Thyroid gland (tissue), 4 donors: Measurements from ENCODE around the gene ASAP2. TPM values are rescaled to one million over a fixed set of nuclear protein-coding genes. Genes with fewer than 3 reads are reported as not detected.
A peak's percentile ranks its signal among the peaks of the same experiment; 100 is the strongest.

ENCODE experiments used
- DNase-seq, 2 donors: peaks; one replicate each; pipeline ENCODE4 v3.0.0-alpha.2; 2019
- H3K27ac ChIP-seq, 3 donors: fragments of 200-600 bp; sonication (generic); 1 replicate in 2 of 3; 2 replicates in 1 of 3; pipeline ENCODE4 v1.5.1; 2016 to 2019; ENCODE audit warnings: mild to moderate bottlenecking in 1 of 3, moderate library complexity in 1 of 3
- H3K27me3 ChIP-seq: fragments of 200-600 bp; sonication (generic); one replicate; pipeline ENCODE4 v1.5.1; 2019
- H3K36me3 ChIP-seq, 2 donors: fragments of 200-600 bp; sonication (generic); one replicate each; pipeline ENCODE4 v1.5.1; 2016 to 2019
- H3K4me1 ChIP-seq, 2 donors: fragments of 200-600 bp; sonication (generic); one replicate each; pipeline ENCODE4 v1.5.1; 2017 to 2019
- H3K4me3 ChIP-seq, 3 donors: fragments of 200-600 bp; sonication (generic); replicated peaks in 1 of 3; 1 replicate in 2 of 3; 2 replicates in 1 of 3; pipeline ENCODE4 v1.5.1; 2016; ENCODE audit warnings: mild to moderate bottlenecking in 1 of 3
- H3K9me3 ChIP-seq: fragments of 200-600 bp; sonication (generic); one replicate; pipeline ENCODE4 v1.5.1; 2017
- CTCF ChIP-seq, 6 experiments: fragments of 200-600 bp in 3 of 6; fragments of 450-650 bp in 3 of 6; sonication (generic) in 3 of 6; IDR thresholded peaks; one replicate each; pipeline ENCODE4 v1.5.1; 2016 to 2019; ENCODE audit warnings: antibody characterized with exemption in 6 of 6, mild to moderate bottlenecking in 2 of 6, inconsistent platforms in 1 of 6, moderate library complexity in 1 of 6
- POLR2A ChIP-seq, 2 donors: fragments of 450-650 bp; IDR thresholded peaks; one replicate each; pipeline ENCODE4 v1.6.1; 2017; ENCODE audit warnings: antibody characterized with exemption in 2 of 2, mild to moderate bottlenecking in 2 of 2, moderate library complexity in 1 of 2
- WGBS, 2 donors: methylation state at CpG; one replicate each; pipeline ENCODE4 v1.1.5; 2017; 5-methylcytosine and 5-hydroxymethylcytosine counted together
- intact Hi-C: fragments of 100-400 bp; cut with DNase I; formaldehyde crosslinking; loops from one replicate; pipeline ENCODE4 v1.15.1; 2023
- total RNA-seq, 4 donors: library from RNA; depleted of rRNA; stranded (reverse); fragments of >200 nt; gene quantifications; one replicate each; pipeline ENCODE4 v1.2.3, GENCODE V29; 2016

ASAP2 gene
- total RNA-seq, 4 donors from 2014 or later, result 40.3 to 55.3 (median 47.3) TPM

DNA sequence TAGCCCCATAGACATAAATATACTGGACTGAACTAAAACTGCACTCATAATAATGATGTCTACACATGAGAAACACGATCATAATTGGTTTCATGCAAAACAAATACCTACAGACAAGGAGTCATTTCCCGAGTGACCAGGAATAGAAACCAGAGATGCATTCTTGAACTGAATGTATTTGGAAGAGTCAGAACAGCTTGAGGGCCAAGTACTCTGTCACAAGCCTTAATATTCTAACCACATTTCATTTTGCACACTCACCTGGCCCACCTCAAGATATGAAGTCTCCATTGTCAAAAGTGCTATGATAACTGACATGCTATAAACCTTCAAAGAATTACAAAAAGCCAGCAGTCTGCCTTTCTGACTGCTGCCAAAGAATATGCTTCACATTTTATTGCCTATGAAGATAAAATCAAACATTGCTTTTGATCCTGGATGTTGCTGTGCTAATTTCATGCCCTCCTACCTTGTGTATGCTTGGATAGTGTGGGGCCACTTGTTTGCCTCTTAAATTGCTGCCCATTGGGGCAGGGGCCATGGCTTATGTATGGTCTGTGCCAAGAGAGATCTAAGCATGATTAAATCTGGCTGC, 18.9 kb upstream of the ASAP2 start:
- 72 to 89% methylated on average over 2 of the region's 2 CpGs for WGBS, 2 donors
- Histone ChIP-seq H3K4me1 (peaks cover 24 to 29% of the 10 kb centered on the region in 2 donors), H3K4me3 (no peak overlapping the region), H3K27ac (no peak overlapping the region), H3K27me3 (no peaks in the 10 kb centered on the region), H3K9me3 (no peaks in the 10 kb centered on the region), H3K36me3 (no peaks in the 10 kb centered on the region)
- intact Hi-C loops, result no loop called here
- TF ChIP-seq CTCF (IDR thresholded peaks at IDR 0.05), result no peak
- no peak for DNase-seq

- 67 to 97% methylated on average over 6 of the region's 6 CpGs for WGBS, 2 donors
- H3K4me3 ChIP-seq, result no peak overlapping the region
- H3K9me3 ChIP-seq, result no peaks in the 10 kb centered on the region
- no peak overlapping the region for H3K27ac ChIP-seq
- no peak for TF ChIP-seq CTCF (IDR thresholded peaks at IDR 0.05)
- TF ChIP-seq POLR2A (IDR thresholded peaks at IDR 0.05), result no peak
- no peaks in the 10 kb centered on the region for H3K27me3 ChIP-seq
- H3K36me3 ChIP-seq, result no peaks in the 10 kb centered on the region
- H3K4me1 ChIP-seq, result peaks cover 24 to 30% of the 10 kb centered on the region in 2 donors
- DNase-seq, result no peak
- intact Hi-C loops, result no loop called here
Measured at GRCh38 chr2:9188823-9189222, 17.8 kb upstream of the ASAP2 start.

DNA sequence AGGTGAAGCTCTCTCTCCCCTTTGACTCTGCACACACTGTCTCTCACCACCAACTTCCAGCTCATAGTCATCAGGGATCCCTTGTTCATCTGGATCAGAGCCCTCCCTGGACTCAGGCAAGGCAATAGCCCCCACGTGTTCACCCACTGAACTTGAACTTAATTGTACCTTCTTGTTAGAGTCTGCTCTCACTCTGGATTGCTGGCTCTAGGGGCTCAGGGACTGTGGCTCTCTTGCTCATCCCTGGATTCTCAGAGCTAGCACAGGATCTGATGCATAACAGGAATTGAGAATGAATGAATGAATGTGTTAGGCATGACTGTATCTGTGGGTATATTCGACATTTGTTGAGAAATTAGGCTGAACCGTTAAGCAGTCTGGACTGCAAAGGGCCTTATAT, 16.7 kb upstream of the ASAP2 start:
- H3K27ac ChIP-seq, result peak overlapping the region in 2 of 3 donors; percentile 27 to 95
- WGBS, 2 donors, result 62 to 73% methylated on average over 3 of the region's 3 CpGs
- intact Hi-C loops, result no loop called here
- TF ChIP-seq CTCF (IDR thresholded peaks at IDR 0.05), result no peak
- TF ChIP-seq POLR2A (IDR thresholded peaks at IDR 0.05), result no peak
- H3K36me3 ChIP-seq, result no peaks in the 10 kb centered on the region
- no peaks in the 10 kb centered on the region for H3K9me3 ChIP-seq
- no peak for DNase-seq
- no peaks in the 10 kb centered on the region for H3K27me3 ChIP-seq
- H3K4me3 ChIP-seq, result no peak overlapping the region
- peaks cover 18 to 24% of the 10 kb centered on the region in 2 donors for H3K4me1 ChIP-seq

DNA sequence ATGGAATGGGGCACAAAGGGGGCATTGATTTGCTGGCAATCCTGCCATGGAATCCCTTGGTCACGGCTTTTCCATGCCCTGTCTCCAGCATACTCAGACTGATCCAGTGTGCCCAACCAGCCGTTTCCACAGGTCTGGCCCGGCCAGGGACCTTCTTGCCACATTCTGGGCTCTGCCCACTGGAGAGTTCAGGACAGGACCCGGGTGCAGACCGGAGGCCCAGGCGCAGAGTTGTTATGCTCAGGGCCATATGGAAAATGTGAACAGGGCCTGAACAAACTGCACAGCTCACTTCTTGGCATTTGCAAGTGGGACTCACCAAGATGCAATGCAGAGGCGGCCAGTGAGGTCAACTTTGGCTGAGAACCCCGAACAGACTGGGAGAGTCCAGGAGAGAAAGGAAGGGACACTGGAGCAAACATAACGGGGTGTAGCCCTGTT, 15.6 kb upstream of the ASAP2 start:
- no peaks in the 10 kb centered on the region for H3K27me3 ChIP-seq
- peak; percentile 86 to 92 for DNase-seq
- H3K4me1 ChIP-seq, result peaks cover 18 to 24% of the 10 kb centered on the region in 2 donors
- H3K4me3 ChIP-seq, result no peak overlapping the region
- H3K9me3 ChIP-seq, result no peaks in the 10 kb centered on the region
- TF ChIP-seq POLR2A (IDR thresholded peaks at IDR 0.05), result no peak
- no peak for TF ChIP-seq CTCF (IDR thresholded peaks at IDR 0.05)
- WGBS, 2 donors, result 16 to 20% methylated on average over 9 of the region's 9 CpGs
- H3K36me3 ChIP-seq, result no peaks in the 10 kb centered on the region
- peak overlapping the region; percentile 78 to 95 (median 90) for H3K27ac ChIP-seq
- intact Hi-C loops, result no loop called here

GRCh38 chr2:9192712-9193111, 13.9 kb upstream of the ASAP2 start:
- 95 to 96% methylated on average over 3 of the region's 3 CpGs for WGBS, 2 donors
- H3K36me3 ChIP-seq, result no peaks in the 10 kb centered on the region
- no peaks in the 10 kb centered on the region for H3K27me3 ChIP-seq
- intact Hi-C loops, result no loop called here
- no peak overlapping the region for H3K4me3 ChIP-seq
- no peak for TF ChIP-seq POLR2A (IDR thresholded peaks at IDR 0.05)
- no peak for TF ChIP-seq CTCF (IDR thresholded peaks at IDR 0.05)
- H3K9me3 ChIP-seq, result no peaks in the 10 kb centered on the region
- H3K27ac ChIP-seq, result peak overlapping the region; percentile 78 to 95 (median 90)
- no peak for DNase-seq
- peaks cover 17 to 24% of the 10 kb centered on the region in 2 donors for H3K4me1 ChIP-seq
